ENCODE measurements around the gene ST3GAL5. TPM values are rescaled to one million over a fixed set of nuclear protein-coding genes. Genes with fewer than 3 reads are reported as not detected.

Gene ST3GAL5
- total RNA-seq, 2 experiments from 2014 or later: 7.4 to 11.3 TPM

DNA sequence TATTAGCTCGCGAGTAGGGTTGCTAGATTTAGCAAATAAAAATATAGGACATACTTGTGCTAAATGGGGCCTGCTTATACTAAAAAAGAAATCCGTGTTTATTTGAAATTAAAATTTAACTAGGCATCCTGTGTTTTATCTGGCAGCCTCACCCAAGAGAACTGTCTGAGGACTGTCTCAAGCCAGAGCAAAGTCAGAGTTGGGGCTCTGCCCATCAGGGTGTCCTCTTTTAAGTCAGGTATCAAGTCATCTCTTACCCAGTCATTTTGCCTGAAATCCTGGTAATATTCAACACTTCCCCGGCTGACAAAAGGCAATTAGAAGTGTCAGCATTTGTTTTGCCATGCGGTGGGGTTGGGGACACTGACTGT is 48.3 kb upstream of the ST3GAL5 start:
- DNase-seq (ENCODE audit: low spot score): no peak
- Histone ChIP-seq H3K4me1 (ENCODE audit: insufficient read depth, low read length, poor library complexity, severe bottlenecking) (no peaks in the 10 kb centered on the region), H3K36me3 (ENCODE audit: insufficient read depth, low read length) (no peaks in the 10 kb centered on the region), H3K9me3 (ENCODE audit: low read length) (peaks cover 2% of the 10 kb centered on the region), H3K4me2 (ENCODE audit: low read length) (no peak overlapping the region), H3K79me2 (ENCODE audit: insufficient read depth, low read depth, low read length) (no peaks in the 10 kb centered on the region), H4K20me1 (ENCODE audit: insufficient read depth, low read length) (no peaks in the 10 kb centered on the region), H2AFZ (ENCODE audit: low read length) (no peak overlapping the region), H3K9me2 (ENCODE audit: insufficient read depth, low read length) (no peaks in the 10 kb centered on the region), H3K4me3 (ENCODE audit: low read depth, low read length, poor library complexity, severe bottlenecking) (no peak overlapping the region), H3K27ac (ENCODE audit: low read depth, low read length, poor library complexity, severe bottlenecking) (no peak overlapping the region)
- TF ChIP-seq EZH2phosphoT487 (IDR thresholded peaks at IDR 0.05; ENCODE audit: borderline replicate concordance, low read depth, low read length): no peak
- TF ChIP-seq, protein P1, sequence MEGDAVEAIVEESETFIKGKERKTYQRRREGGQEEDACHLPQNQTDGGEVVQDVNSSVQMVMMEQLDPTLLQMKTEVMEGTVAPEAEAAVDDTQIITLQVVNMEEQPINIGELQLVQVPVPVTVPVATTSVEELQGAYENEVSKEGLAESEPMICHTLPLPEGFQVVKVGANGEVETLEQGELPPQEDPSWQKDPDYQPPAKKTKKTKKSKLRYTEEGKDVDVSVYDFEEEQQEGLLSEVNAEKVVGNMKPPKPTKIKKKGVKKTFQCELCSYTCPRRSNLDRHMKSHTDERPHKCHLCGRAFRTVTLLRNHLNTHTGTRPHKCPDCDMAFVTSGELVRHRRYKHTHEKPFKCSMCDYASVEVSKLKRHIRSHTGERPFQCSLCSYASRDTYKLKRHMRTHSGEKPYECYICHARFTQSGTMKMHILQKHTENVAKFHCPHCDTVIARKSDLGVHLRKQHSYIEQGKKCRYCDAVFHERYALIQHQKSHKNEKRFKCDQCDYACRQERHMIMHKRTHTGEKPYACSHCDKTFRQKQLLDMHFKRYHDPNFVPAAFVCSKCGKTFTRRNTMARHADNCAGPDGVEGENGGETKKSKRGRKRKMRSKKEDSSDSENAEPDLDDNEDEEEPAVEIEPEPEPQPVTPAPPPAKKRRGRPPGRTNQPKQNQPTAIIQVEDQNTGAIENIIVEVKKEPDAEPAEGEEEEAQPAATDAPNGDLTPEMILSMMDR (conservative IDR thresholded peaks at IDR 0.05; ENCODE audit: low read length): no peak
- BruUV-seq (replicated peaks): no TSS peak
- POLR2A ChIA-PET: no interaction called here
- CTCF ChIA-PET (ENCODE audit: unreplicated experiment): no interaction called here
- intact Hi-C loops (cut with micrococcal nuclease; ENCODE audit: unreplicated experiment): no loop called here

DNA sequence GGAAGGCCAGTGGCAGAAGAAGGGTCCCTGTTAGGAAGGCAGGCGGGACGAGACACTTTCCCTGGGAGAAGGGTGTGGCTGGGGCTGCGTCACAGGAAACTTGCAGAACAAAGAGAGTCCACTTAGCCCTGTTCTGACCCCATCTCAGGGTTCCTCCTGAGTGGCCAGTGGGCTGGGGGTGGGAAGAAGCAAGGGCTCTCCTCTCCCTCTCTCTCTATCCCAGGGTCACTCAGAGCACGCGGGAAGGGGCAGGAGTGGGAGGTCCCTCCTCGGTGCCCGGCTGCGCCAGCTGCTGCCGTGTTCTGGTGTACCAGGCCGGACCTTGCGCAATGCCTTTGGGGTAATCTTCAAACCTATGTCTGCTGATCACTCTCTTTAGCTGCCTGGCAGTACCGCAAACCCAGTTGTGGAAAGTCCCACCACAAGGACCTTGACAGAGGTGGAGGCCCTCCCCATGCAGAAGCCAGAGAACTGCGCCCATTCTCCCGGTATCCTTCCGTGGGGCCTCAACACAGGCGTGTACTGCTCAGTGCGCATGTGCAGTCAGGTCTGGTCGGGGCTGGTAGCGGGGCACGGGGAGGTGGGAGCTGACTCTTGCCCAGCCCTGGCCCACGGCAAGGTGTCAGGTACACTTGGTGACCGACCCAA is 47.8 kb upstream of the ST3GAL5 start:
- Histone ChIP-seq H3K36me3 (ENCODE audit: insufficient read depth, low read length) (no peaks in the 10 kb centered on the region), H2AFZ (ENCODE audit: low read length) (no peak overlapping the region), H3K4me1 (ENCODE audit: insufficient read depth, low read length, poor library complexity, severe bottlenecking) (no peaks in the 10 kb centered on the region), H3K4me3 (ENCODE audit: low read depth, low read length, poor library complexity, severe bottlenecking) (no peak overlapping the region), H3K27ac (ENCODE audit: low read depth, low read length, poor library complexity, severe bottlenecking) (no peak overlapping the region), H3K9me3 (ENCODE audit: low read length) (no peaks in the 10 kb centered on the region), H3K9me2 (ENCODE audit: insufficient read depth, low read length) (no peaks in the 10 kb centered on the region), H4K20me1 (ENCODE audit: insufficient read depth, low read length) (no peaks in the 10 kb centered on the region), H3K79me2 (ENCODE audit: insufficient read depth, low read depth, low read length) (no peaks in the 10 kb centered on the region), H3K4me2 (ENCODE audit: low read length) (no peak overlapping the region)
- no peak for DNase-seq (ENCODE audit: low spot score)
- ChIA-PET POLR2A (no interaction called here), CTCF (ENCODE audit: unreplicated experiment) (no interaction called here)
- BruUV-seq (replicated peaks): no TSS peak
- intact Hi-C loops (cut with micrococcal nuclease; ENCODE audit: unreplicated experiment): no loop called here
- no peak for TF ChIP-seq EZH2phosphoT487 (IDR thresholded peaks at IDR 0.05; ENCODE audit: borderline replicate concordance, low read depth, low read length)

DNA sequence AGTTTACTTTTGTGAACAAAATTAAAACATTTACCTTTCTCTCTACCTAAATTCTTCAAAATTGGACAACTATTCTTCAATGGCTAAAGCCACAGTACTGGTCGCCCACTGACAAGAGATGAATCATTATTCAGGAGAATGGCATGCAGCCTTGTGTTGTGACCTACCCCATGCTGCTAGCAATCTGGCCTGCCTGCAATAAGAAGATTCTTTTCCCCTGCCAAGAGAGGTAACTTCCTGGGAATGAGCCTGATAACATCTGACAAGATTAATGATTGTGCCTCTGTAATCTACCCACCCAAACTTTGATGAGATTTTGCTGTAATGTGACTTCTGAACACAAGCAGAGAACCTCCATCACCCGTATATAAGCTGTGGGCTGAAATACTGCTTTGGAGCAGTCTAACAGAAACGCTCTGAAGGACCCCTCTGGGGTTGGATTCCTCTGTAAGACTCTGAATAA is 47.0 kb upstream of the ST3GAL5 start:
- no peak overlapping the region for H2AFZ ChIP-seq (ENCODE audit: low read length)
- intact Hi-C loops (cut with micrococcal nuclease; ENCODE audit: unreplicated experiment): no loop called here
- no peaks in the 10 kb centered on the region for H3K79me2 ChIP-seq (ENCODE audit: insufficient read depth, low read depth, low read length)
- ChIA-PET CTCF (ENCODE audit: unreplicated experiment) (no interaction called here), POLR2A (no interaction called here)
- no peaks in the 10 kb centered on the region for H3K9me3 ChIP-seq (ENCODE audit: low read length)
- no peak overlapping the region for H3K4me2 ChIP-seq (ENCODE audit: low read length)
- no peaks in the 10 kb centered on the region for H3K9me2 ChIP-seq (ENCODE audit: insufficient read depth, low read length)
- H3K4me3 ChIP-seq (ENCODE audit: low read depth, low read length, poor library complexity, severe bottlenecking): no peak overlapping the region
- H3K27ac ChIP-seq (ENCODE audit: low read depth, low read length, poor library complexity, severe bottlenecking): no peak overlapping the region
- DNase-seq (ENCODE audit: low spot score): no peak
- no peaks in the 10 kb centered on the region for H3K4me1 ChIP-seq (ENCODE audit: insufficient read depth, low read length, poor library complexity, severe bottlenecking)
- BruUV-seq (replicated peaks): no TSS peak
- TF ChIP-seq, protein P1 (conservative IDR thresholded peaks at IDR 0.05; ENCODE audit: low read length): no peak
- no peak for TF ChIP-seq EZH2phosphoT487 (IDR thresholded peaks at IDR 0.05; ENCODE audit: borderline replicate concordance, low read depth, low read length)
- no peaks in the 10 kb centered on the region for H4K20me1 ChIP-seq (ENCODE audit: insufficient read depth, low read length)
- H3K36me3 ChIP-seq (ENCODE audit: insufficient read depth, low read length): no peaks in the 10 kb centered on the region

All from OCI-LY7 (cell line).